Right atrium auricular region (tissue), 2 donors: ENCODE results near the gene MGMT. TPM values are rescaled to one million over a fixed set of nuclear protein-coding genes. Genes with fewer than 3 reads are reported as not detected.

Experiments
- DNase-seq: peaks from one replicate; pipeline ENCODE4 v3.0.0-alpha.2; 2019; ENCODE audit warnings: low spot score
- H3K27ac ChIP-seq, 2 donors: fragments of 200-600 bp; sonication (generic); 1 replicate in 1 of 2; 2 replicates in 1 of 2; pipeline ENCODE4 v1.5.1; 2016 to 2019
- H3K27me3 ChIP-seq, 2 donors: fragments of 200-600 bp; sonication (generic); one replicate each; pipeline versions ENCODE4 v1.5.1 to v1.6.0; 2017 to 2019
- H3K36me3 ChIP-seq: fragments of 200-600 bp; sonication (generic); one replicate; pipeline ENCODE4 v1.5.1; 2016
- H3K4me1 ChIP-seq, 2 donors: fragments of 200-600 bp; sonication (generic); one replicate each; pipeline versions ENCODE4 v1.5.1 to v1.6.0; 2017 to 2019
- H3K4me3 ChIP-seq, 2 donors: fragments of 200-600 bp; sonication (generic); 1 replicate in 1 of 2; 2 replicates in 1 of 2; pipeline ENCODE4 v1.5.1; 2017 to 2019; ENCODE audit warnings: mild to moderate bottlenecking in 1 of 2, moderate library complexity in 1 of 2
- H3K9me3 ChIP-seq, 2 donors: fragments of 200-600 bp; sonication (generic); one replicate each; pipeline ENCODE4 v1.5.1; 2019
- total RNA-seq, 2 donors: library from RNA; depleted of rRNA; stranded (reverse); fragments of >200 nt; gene quantifications; one replicate each; pipeline ENCODE4 v1.1.0, GENCODE V29; 2016
- TF ChIP-seq, protein P1 (sequence below), 2 donors: fragments of 200-600 bp; sonication (generic); IDR thresholded peaks; one replicate each; pipeline ENCODE4 v1.5.1; 2019; ENCODE audit warnings: antibody characterized with exemption in 2 of 2

Gene MGMT
- total RNA-seq, 2 donors from 2014 or later = 18.2 to 19.2 TPM

DNA sequence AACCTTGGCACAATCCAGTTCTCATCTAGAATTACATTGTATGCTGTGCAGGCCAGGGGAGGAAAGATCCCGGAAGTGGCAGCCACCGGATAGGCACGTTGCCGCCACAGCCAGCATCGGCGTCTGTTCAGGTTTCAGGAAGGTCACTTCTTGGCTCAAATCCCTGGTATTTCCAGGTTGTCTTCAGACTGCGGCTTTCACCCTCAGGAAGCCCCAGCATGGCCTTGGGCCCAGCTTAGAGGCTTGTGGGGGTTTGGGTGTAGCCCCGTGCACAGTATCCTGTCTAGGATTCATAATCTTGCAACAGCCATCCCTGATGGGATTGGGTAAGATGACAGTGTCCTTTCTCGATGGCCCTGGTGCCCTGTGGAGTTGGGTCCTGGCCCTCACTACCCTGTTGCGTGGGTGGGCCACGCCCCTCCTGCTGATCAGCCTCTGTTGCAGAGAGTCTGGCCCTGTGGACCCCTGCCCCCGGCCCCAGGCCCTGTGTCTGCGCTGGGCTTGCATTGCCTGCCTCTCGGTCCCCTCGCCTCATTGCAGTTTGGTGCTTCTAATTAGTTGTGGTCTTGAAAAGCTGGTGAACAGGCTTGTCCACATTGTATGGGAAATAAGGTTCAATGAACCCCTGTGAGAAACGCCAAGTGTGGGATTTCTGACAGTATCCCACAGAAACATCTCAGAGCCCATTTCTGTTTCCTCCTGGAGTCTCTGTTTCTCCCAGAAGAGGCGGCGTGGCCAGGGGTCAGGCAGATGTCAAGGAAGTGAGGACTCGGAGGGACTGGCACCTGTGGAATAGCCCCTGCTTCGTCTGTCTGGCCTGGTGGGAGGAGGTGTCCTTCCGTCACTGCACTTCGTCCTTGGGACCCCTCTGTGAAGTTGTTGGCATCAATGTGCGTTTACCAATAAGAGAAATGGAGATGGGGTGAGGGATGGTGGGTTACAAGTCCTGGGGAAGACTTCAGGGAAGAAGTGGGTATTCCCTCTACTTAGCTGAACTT is 77.5 kb downstream of the MGMT start:
- H3K27ac ChIP-seq = no peak overlapping the region
- TF ChIP-seq, protein P1, sequence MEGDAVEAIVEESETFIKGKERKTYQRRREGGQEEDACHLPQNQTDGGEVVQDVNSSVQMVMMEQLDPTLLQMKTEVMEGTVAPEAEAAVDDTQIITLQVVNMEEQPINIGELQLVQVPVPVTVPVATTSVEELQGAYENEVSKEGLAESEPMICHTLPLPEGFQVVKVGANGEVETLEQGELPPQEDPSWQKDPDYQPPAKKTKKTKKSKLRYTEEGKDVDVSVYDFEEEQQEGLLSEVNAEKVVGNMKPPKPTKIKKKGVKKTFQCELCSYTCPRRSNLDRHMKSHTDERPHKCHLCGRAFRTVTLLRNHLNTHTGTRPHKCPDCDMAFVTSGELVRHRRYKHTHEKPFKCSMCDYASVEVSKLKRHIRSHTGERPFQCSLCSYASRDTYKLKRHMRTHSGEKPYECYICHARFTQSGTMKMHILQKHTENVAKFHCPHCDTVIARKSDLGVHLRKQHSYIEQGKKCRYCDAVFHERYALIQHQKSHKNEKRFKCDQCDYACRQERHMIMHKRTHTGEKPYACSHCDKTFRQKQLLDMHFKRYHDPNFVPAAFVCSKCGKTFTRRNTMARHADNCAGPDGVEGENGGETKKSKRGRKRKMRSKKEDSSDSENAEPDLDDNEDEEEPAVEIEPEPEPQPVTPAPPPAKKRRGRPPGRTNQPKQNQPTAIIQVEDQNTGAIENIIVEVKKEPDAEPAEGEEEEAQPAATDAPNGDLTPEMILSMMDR (IDR thresholded peaks at IDR 0.05) = no peak
- H3K4me3 ChIP-seq = no peak overlapping the region
- no peaks in the 10 kb centered on the region for H3K36me3 ChIP-seq
- no peaks in the 10 kb centered on the region for H3K27me3 ChIP-seq
- peaks cover 0 to 15% of the 10 kb centered on the region in 2 donors for H3K4me1 ChIP-seq
- H3K9me3 ChIP-seq = no peaks in the 10 kb centered on the region
- DNase-seq = no peak

DNA sequence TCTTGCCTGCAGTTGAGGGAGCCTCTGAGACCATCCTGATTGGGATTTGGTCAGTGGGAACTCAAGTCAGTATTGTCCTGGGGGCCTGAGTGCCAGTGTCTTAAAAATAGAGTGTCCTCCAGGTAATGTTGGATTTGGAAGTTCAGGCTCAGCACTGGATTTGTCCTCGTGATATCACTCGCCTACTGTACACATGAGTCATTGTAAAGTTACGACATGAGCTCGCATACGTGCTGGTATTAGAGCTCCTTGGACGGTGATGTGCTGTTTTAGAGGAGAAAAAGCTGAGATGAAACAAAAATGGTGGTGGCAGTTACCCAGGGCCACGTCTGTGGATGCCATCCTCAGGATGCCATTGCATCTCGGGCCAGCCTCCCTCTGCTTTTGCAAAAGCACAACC is 78.2 kb downstream of the MGMT start:
- no peaks in the 10 kb centered on the region for H3K27me3 ChIP-seq
- TF ChIP-seq, protein P1 (IDR thresholded peaks at IDR 0.05) = no peak
- H3K36me3 ChIP-seq = no peaks in the 10 kb centered on the region
- H3K27ac ChIP-seq = no peak overlapping the region
- H3K4me1 ChIP-seq = peaks cover 0 to 15% of the 10 kb centered on the region in 2 donors
- no peak for DNase-seq
- H3K4me3 ChIP-seq = no peak overlapping the region
- H3K9me3 ChIP-seq = no peaks in the 10 kb centered on the region

DNA sequence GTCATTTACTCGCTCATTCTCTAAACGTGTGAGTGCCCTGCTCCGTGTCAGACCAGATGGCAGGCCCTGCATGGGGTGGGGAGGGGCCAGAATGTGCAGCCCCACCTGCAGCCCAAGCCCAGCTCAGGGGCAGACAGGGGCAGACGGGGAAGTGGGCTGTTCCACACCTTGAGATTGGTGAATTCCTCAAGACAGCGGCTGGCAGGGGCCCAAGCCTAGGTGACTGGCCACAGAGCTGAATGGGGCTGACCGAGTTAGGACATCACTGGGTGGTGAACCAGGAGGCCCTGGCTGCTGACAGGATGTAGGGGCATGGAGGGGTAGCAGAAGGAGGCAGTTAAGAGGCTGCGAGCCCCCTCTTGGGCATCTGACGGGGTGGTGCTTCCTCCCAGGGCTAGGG is 79.1 kb downstream of the MGMT start:
- Histone ChIP-seq H3K36me3 (no peaks in the 10 kb centered on the region), H3K4me1 (peaks cover 0 to 15% of the 10 kb centered on the region in 2 donors), H3K9me3 (no peaks in the 10 kb centered on the region), H3K4me3 (no peak overlapping the region), H3K27me3 (no peaks in the 10 kb centered on the region), H3K27ac (no peak overlapping the region)
- no peak for DNase-seq
- TF ChIP-seq, protein P1 (IDR thresholded peaks at IDR 0.05) = no peak

DNA sequence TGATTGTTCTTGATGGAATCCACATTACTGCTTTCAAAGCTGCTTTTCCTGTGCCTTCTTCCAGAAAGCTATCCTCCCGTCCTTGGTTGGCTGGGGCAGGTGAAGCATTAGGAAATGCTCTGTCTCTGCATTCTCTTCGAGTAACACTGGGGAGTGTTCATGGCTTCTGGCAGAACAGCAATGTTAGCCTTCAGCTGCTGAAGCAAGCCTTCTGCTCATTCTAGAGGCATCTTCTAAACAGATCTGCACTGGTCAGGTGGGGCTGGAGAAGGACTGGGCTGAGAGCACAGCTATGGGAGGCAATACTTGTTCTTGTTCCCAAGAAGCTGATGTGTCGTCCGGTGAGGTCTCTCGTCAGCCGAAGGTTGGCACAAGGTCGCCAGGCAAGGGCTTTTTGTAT is 80.6 kb downstream of the MGMT start:
- TF ChIP-seq, protein P1 (IDR thresholded peaks at IDR 0.05) = no peak
- no peak for DNase-seq
- Histone ChIP-seq H3K4me1 (peaks cover 0 to 15% of the 10 kb centered on the region in 2 donors), H3K27me3 (no peaks in the 10 kb centered on the region), H3K27ac (no peak overlapping the region), H3K4me3 (no peak overlapping the region), H3K36me3 (no peaks in the 10 kb centered on the region), H3K9me3 (no peaks in the 10 kb centered on the region)

DNA sequence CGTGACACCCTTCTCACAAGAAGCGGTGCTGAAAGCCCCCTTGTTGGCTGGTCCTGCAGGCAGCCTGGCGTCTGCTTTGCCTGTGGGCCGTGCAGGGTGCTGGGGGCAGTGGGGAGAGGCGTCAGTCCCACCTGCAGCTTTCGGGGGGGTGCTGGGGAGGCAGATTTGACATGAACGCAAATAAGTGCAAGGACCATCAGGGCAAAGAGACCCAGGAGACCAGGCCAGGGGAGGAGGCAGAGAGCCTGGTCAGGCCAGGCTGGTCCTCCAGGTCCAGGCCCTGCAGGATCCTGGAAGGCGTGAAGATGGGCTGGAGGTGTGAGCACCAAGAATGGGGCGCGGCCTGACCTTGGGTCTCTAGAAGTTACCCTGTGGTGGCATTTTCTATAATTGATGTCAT is 81.6 kb downstream of the MGMT start:
- H3K9me3 ChIP-seq = no peaks in the 10 kb centered on the region
- no peak overlapping the region for H3K4me3 ChIP-seq
- no peaks in the 10 kb centered on the region for H3K27me3 ChIP-seq
- H3K36me3 ChIP-seq = no peaks in the 10 kb centered on the region
- no peak overlapping the region for H3K27ac ChIP-seq
- H3K4me1 ChIP-seq = peaks cover 0 to 15% of the 10 kb centered on the region in 2 donors
- DNase-seq = no peak
- TF ChIP-seq, protein P1 (IDR thresholded peaks at IDR 0.05) = no peak
